ENCODE measurements around the gene AKT3. TPM values are rescaled to one million over a fixed set of nuclear protein-coding genes. Genes with fewer than 3 reads are reported as not detected.
A peak's percentile ranks its signal among the peaks of the same experiment; 100 is the strongest.
"Not testable (repeated sequence)": the region's sequence is repeated elsewhere in the genome, so short reads cannot be mapped to it uniquely, and the experiment has no call there.

The AKT3 gene
- total RNA-seq, 1 experiment from 2014 or later: 8.0 TPM

GRCh38 chr1:243802736-243803135 lies 47.3 kb downstream of the AKT3 start:
- no peak for DNase-seq

GRCh38 chr1:243801378-243801777 lies 48.7 kb downstream of the AKT3 start:
- H3K4me3 ChIP-seq: no peak overlapping the region
- DNase-seq: no peak
- H3K9me3 ChIP-seq: no peaks in the 10 kb centered on the region
- no peaks in the 10 kb centered on the region for H3K36me3 ChIP-seq
- no peaks in the 10 kb centered on the region for H3K27me3 ChIP-seq

More at GRCh38 chr1:243802736-243803135, 47.3 kb downstream of the AKT3 start:
- H3K9me3 ChIP-seq: no peaks in the 10 kb centered on the region
- H3K27me3 ChIP-seq: no peaks in the 10 kb centered on the region
- no peaks in the 10 kb centered on the region for H3K36me3 ChIP-seq
- H3K4me3 ChIP-seq: no peak overlapping the region

GRCh38 chr1:243799908-243800307 lies 50.1 kb downstream of the AKT3 start:
- DNase-seq: no peak
- no peaks in the 10 kb centered on the region for H3K9me3 ChIP-seq
- H3K36me3 ChIP-seq: no peaks in the 10 kb centered on the region
- no peak overlapping the region for H3K4me3 ChIP-seq
- no peaks in the 10 kb centered on the region for H3K27me3 ChIP-seq

GRCh38 chr1:243798726-243799125 lies 51.3 kb downstream of the AKT3 start:
- Histone ChIP-seq H3K27me3 (no peaks in the 10 kb centered on the region), H3K4me3 (no peak overlapping the region), H3K9me3 (no peaks in the 10 kb centered on the region), H3K36me3 (no peaks in the 10 kb centered on the region)
- DNase-seq: peak; percentile 62

GRCh38 chr1:243796016-243796415 lies 54.0 kb downstream of the AKT3 start:
- Histone ChIP-seq H3K9me3 (no peaks in the 10 kb centered on the region), H3K4me3 (no peak overlapping the region), H3K27me3 (no peaks in the 10 kb centered on the region), H3K36me3 (no peaks in the 10 kb centered on the region)
- no peak for DNase-seq

- Histone ChIP-seq H3K9me3 (no peaks in the 10 kb centered on the region), H3K4me3 (no peak overlapping the region), H3K36me3 (no peaks in the 10 kb centered on the region), H3K27me3 (no peaks in the 10 kb centered on the region)
- no peak for DNase-seq
These were observed 56.7 kb downstream of the AKT3 start for GRCh38 chr1:243793298-243793697.

- Histone ChIP-seq H3K9me3 (no peaks in the 10 kb centered on the region), H3K4me3 (no peak overlapping the region), H3K27me3 (no peaks in the 10 kb centered on the region), H3K36me3 (no peaks in the 10 kb centered on the region)
- no peak for DNase-seq
These were observed 57.2 kb downstream of the AKT3 start for GRCh38 chr1:243792891-243793290.

GRCh38 chr1:243792401-243792800 lies 57.6 kb downstream of the AKT3 start:
- H3K9me3 ChIP-seq: no peaks in the 10 kb centered on the region
- H3K4me3 ChIP-seq: no peak overlapping the region
- H3K36me3 ChIP-seq: no peaks in the 10 kb centered on the region
- H3K27me3 ChIP-seq: no peaks in the 10 kb centered on the region
- DNase-seq: no peak

GRCh38 chr1:243791586-243792267 lies 58.3 kb downstream of the AKT3 start:
- DNase-seq: no peak
- Histone ChIP-seq H3K27me3 (no peaks in the 10 kb centered on the region), H3K4me3 (no peak overlapping the region), H3K36me3 (no peaks in the 10 kb centered on the region), H3K9me3 (no peaks in the 10 kb centered on the region)

GRCh38 chr1:243790404-243790803 lies 59.6 kb downstream of the AKT3 start:
- Histone ChIP-seq H3K36me3 (no peaks in the 10 kb centered on the region), H3K9me3 (no peaks in the 10 kb centered on the region), H3K4me3 (no peak overlapping the region), H3K27me3 (no peaks in the 10 kb centered on the region)
- DNase-seq: no peak

GRCh38 chr1:243786531-243786930 lies 63.5 kb downstream of the AKT3 start:
- Histone ChIP-seq H3K27me3 (no peaks in the 10 kb centered on the region), H3K36me3 (no peaks in the 10 kb centered on the region), H3K9me3 (no peaks in the 10 kb centered on the region; the same call in 1 of the 2 replicates), H3K4me3 (no peak overlapping the region)
- no peak for DNase-seq

GRCh38 chr1:243784506-243784905 lies 65.5 kb downstream of the AKT3 start:
- no peak for DNase-seq
- H3K36me3 ChIP-seq: no peaks in the 10 kb centered on the region
- no peaks in the 10 kb centered on the region; the same call in 1 of the 2 replicates for H3K27me3 ChIP-seq
- H3K9me3 ChIP-seq: no peaks in the 10 kb centered on the region; the same call in 1 of the 2 replicates
- H3K4me3 ChIP-seq: no peak overlapping the region

- no peak for DNase-seq
- no peak overlapping the region for H3K4me3 ChIP-seq
- no peaks in the 10 kb centered on the region for H3K36me3 ChIP-seq
- no peaks in the 10 kb centered on the region; the same call in 1 of the 2 replicates for H3K9me3 ChIP-seq
- no peaks in the 10 kb centered on the region; the same call in 1 of the 2 replicates for H3K27me3 ChIP-seq
These were observed 66.3 kb downstream of the AKT3 start for GRCh38 chr1:243783714-243784113.

- H3K36me3 ChIP-seq, H3K4me3 ChIP-seq, H3K27me3 ChIP-seq, DNase-seq, H3K9me3 ChIP-seq: not testable (repeated sequence)
These were observed 77.5 kb downstream of the AKT3 start for GRCh38 chr1:243772361-243773050.

- DNase-seq: no peak
- Histone ChIP-seq H3K9me3 (no peaks in the 10 kb centered on the region), H3K36me3 (no peaks in the 10 kb centered on the region), H3K4me3 (no peak overlapping the region), H3K27me3 (peaks cover 7% of the 10 kb centered on the region; the same call in 1 of the 2 replicates)
These were observed 79.2 kb downstream of the AKT3 start for GRCh38 chr1:243770860-243771259.

GRCh38 chr1:243765676-243766075 lies 84.4 kb downstream of the AKT3 start:
- DNase-seq: no peak
- H3K4me3 ChIP-seq: no peak overlapping the region
- H3K36me3 ChIP-seq: no peaks in the 10 kb centered on the region
- no peaks in the 10 kb centered on the region for H3K9me3 ChIP-seq
- H3K27me3 ChIP-seq: peaks cover 10% of the 10 kb centered on the region

- no peaks in the 10 kb centered on the region for H3K9me3 ChIP-seq
- DNase-seq: no peak
- no peaks in the 10 kb centered on the region for H3K36me3 ChIP-seq
- peaks cover 7% of the 10 kb centered on the region; the same call in 1 of the 2 replicates for H3K27me3 ChIP-seq
- H3K4me3 ChIP-seq: no peak overlapping the region
These were observed 86.2 kb downstream of the AKT3 start for GRCh38 chr1:243763806-243764205.

- no peaks in the 10 kb centered on the region for H3K36me3 ChIP-seq
- DNase-seq: no peak
- 0 out of 2 replicates have a peak, but pooled peaks cover 1% of the 10 kb centered on the region for H3K27me3 ChIP-seq
- H3K9me3 ChIP-seq: no peaks in the 10 kb centered on the region
- H3K4me3 ChIP-seq: no peak overlapping the region
These were observed 91.4 kb downstream of the AKT3 start for GRCh38 chr1:243758647-243759046.

Data from MG63 (cell line).